GM13977 (cell line): ENCODE data around the gene DGAT2.

Experiments
- DNase-seq: peaks from one replicate; pipeline ENCODE4 v3.0.0; 2012; ENCODE audit warnings: low spot score
- CTCF ChIP-seq: IDR thresholded peaks from 2 replicates; pipeline ENCODE4 v1.5.1; 2012; ENCODE audit warnings: mild to moderate bottlenecking, control low read depth; ENCODE audit not compliant: insufficient read depth; ENCODE audit errors: extremely low read depth, missing control alignments
- in situ Hi-C: fragments of 300-500 bp; cut with MboI; formaldehyde crosslinking; loops from one replicate; pipeline ENCODE4 v1.12.0; 2022; ENCODE audit warnings: low sequenced_read_pairs, low pct_unique_long_range_greater_than_20kb, mixed read lengths, inconsistent platforms; ENCODE audit not compliant: unreplicated experiment

DGAT2 gene

GRCh38 chr11:75827562-75827961 lies 59.0 kb downstream of the DGAT2 start:
- no peak for DNase-seq
- in situ Hi-C loops: no loop called here
- TF ChIP-seq CTCF: no peak

DNA sequence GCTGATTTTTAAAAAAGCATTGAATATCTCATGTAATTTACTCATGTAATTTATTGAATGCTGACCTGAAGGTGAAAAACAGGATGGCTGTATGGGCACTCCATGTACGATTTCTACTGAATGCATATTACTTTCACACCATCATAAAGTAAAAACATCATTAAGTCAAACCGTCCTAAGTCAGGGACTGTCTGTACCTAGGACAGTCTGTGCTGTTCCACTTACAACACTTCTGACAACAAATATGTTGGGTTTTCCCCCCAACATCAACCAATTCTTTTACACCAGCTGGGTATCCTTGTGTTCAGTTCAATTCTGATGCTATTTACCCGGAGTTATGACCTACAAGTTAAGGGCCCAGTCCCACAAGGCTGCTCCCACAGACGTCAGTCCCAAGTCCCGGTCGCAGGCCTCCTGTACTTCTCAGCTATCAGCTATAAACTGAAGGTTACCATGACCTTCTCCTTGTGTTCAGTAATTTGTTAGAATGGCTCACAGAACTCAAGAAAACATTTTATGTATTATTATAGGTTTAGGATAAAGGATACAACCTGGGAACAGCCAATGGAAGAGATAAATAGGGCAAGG lies 63.4 kb downstream of the DGAT2 start:
- in situ Hi-C loops: no loop called here
- TF ChIP-seq CTCF: no peak
- DNase-seq: no peak

DNA sequence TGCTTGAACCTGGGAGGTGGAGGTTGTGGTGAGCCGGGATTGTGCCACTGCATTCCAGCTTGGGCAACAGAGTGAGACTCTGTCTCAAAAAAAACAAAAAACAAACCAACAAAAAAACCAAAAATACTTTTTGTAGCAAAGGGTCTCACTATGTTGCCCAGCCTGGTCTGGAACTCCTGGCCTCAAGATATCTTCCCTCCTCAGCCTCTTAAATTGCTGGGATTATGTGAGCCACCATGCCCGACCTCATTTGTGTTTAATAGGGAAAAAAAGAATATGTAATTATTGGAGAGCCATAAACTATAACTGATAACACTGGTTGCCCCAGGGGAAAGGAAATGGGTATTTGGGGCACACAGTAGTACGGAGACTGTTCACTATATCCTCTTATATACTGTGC lies 66.2 kb downstream of the DGAT2 start:
- in situ Hi-C loops: no loop called here
- no peak for TF ChIP-seq CTCF
- no peak for DNase-seq

GRCh38 chr11:75836417-75836816 lies 67.8 kb downstream of the DGAT2 start:
- no peak for DNase-seq
- in situ Hi-C loops: no loop called here
- no peak for TF ChIP-seq CTCF

DNA sequence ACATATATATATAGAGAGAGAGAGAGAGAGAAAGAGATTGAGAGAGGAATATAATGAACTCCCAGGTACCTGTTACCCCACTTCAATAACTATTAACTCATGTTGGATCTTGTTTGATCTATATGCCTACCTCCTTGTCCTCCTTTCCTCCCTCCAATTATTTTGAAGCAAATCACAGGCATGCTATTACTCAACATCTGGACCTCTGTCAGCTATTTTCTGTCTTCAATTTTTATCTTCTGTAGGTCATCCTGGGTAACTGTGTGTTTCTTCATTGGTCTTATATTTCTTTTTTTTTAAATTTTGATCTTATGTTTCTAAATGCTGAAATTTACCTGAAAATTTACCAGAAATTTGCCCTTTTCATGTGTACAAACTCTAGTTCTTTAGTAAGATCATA lies 71.3 kb downstream of the DGAT2 start:
- in situ Hi-C loops: no loop called here
- no peak for DNase-seq
- no peak for TF ChIP-seq CTCF

- DNase-seq: no peak
- no peak for TF ChIP-seq CTCF
- in situ Hi-C loops: no loop called here
Measured at GRCh38 chr11:75840522-75840921, 71.9 kb downstream of the DGAT2 start.

DNA sequence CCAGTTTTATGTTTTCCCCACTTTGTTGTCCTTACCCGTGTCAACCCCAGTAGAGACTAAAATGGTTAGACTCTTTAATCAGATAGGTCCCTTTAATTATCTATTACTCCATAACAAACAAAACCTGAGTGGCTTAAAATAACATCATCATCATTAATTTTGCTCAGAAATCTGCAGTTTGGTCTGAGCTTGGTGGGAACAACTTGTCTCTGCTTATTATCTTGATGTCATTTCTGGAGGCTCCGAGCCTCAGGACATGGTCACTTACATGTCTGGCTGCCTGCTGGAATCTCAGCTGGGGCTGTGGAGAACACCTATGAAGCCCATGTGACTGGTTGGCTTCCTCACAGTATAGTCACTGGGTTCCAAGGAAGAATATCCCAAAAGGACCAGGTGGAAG lies 73.2 kb downstream of the DGAT2 start:
- in situ Hi-C loops: no loop called here
- TF ChIP-seq CTCF: no peak
- no peak for DNase-seq
